Kidney (tissue), 14 donors: ENCODE measurements around the gene CYRIA. TPM values are rescaled to one million over a fixed set of nuclear protein-coding genes. Genes with fewer than 3 reads are reported as not detected.

Experiments
- DNase-seq, 5 donors: peaks; one replicate each; pipeline ENCODE4 v3.0.0-alpha.2; 2013 to 2020
- FAIRE-seq: peaks from 2 replicates; lab custom pipeline; 2012; peaks lifted over from hg19 to GRCh38; lab: Jason Lieb, UNC
- H3K27ac ChIP-seq, 2 donors: one replicate each; pipeline ENCODE4 v1.7.0; 2013; ENCODE audit warnings: low read depth in 2 of 2, low read length in 2 of 2, inconsistent platforms in 1 of 2
- H3K27me3 ChIP-seq: one replicate; pipeline ENCODE4 v1.7.1; 2013; ENCODE audit warnings: low read length, inconsistent platforms; ENCODE audit not compliant: control insufficient read depth, insufficient read depth
- H3K36me3 ChIP-seq, 3 donors: one replicate each; pipeline versions ENCODE4 v1.7.0 to v1.7.1; 2013; ENCODE audit warnings: low read length in 3 of 3, control low read depth in 1 of 3, inconsistent platforms in 1 of 3; ENCODE audit not compliant: insufficient read depth in 3 of 3, control insufficient read depth in 2 of 3
- H3K4me1 ChIP-seq, 3 donors: one replicate each; pipeline versions ENCODE4 v1.7.0 to v1.7.1; 2013; ENCODE audit warnings: low read length in 3 of 3, inconsistent platforms in 1 of 3, low read depth in 1 of 3; ENCODE audit not compliant: control insufficient read depth in 2 of 3, insufficient read depth in 2 of 3
- H3K4me3 ChIP-seq, 3 donors: one replicate each; pipeline versions ENCODE4 v1.7.0 to v1.8.1; 2013; ENCODE audit warnings: low read length in 3 of 3, control low read depth in 1 of 3, inconsistent platforms in 1 of 3
- H3K9ac ChIP-seq, 3 donors: one replicate each; pipeline versions ENCODE4 v1.7.0 to v1.7.1; 2013; ENCODE audit warnings: low read length in 3 of 3, control low read depth in 1 of 3, inconsistent platforms in 1 of 3
- H3K9me3 ChIP-seq, 3 donors: one replicate each; pipeline versions ENCODE4 v1.7.0 to v1.7.1; 2013; ENCODE audit warnings: low read length in 3 of 3, control low read depth in 1 of 3, inconsistent platforms in 1 of 3; ENCODE audit not compliant: control insufficient read depth in 2 of 3, insufficient read depth in 1 of 3
- CTCF ChIP-seq: IDR thresholded peaks from 3 replicates; pipeline ENCODE4 v1.5.1; 2012; ENCODE audit warnings: mild to moderate bottlenecking, moderate library complexity, borderline replicate concordance; ENCODE audit not compliant: insufficient read depth; ENCODE audit errors: extremely low read depth
- intact Hi-C: fragments of 100-400 bp; cut with DNase I; formaldehyde crosslinking; loops from one replicate; pipeline ENCODE4 v1.11.1; 2022
- polyA plus RNA-seq: library from polyadenylated mRNA; stranded (reverse); fragments of 350-450 nt; fragmentation: Illumina TruSeq; extraction: RNeasy Lipid Tissue Mini Kit (QIAGEN cat#74804); gene quantifications from one replicate; pipeline ENCODE4 v1.2.3, GENCODE V29; 2014; ENCODE audit warnings: low read depth, low replicate concordance; ENCODE audit not compliant: insufficient read depth
- total RNA-seq: library from RNA; stranded (reverse); fragmentation: NEBNext Ultra II Directional; extraction: Animal tissue kit (Norgen Biotek cat#: 25700); gene quantifications from one replicate; pipeline ENCODE4 v1.2.1, GENCODE V29; 2021
- donor health status: control.
- donor health status: control.
- donor health status: control.
- donor health status: control.
- donor health status: control.
- donor health status: DM: yes; HTN: yes; CAD: no.
- donor health status: Normal renal cell carcinoma (clear cell type).

Gene CYRIA
- total and polyA plus RNA-seq, 2 donors from 2014 or later, result 1.0 to 11.8 TPM

DNA sequence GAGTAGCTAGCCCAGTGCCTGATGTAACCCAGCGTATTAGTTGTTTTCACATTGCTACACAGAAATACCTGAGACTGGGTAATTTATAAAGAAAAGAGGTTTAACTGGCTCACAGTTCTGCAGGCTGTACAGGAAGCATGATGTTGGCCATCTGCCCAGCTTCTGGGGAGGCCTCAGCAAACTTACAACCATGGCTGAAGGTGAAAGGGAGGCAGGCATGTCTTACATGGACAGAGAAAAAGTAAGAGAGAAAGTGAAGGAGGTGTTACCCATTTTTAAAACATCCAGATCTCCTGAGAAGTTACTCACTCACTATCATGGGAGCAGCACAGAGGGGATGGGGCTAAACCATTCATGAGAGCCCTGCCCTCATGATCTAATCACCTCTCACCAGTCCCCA, 6.1 kb upstream of the CYRIA start:
- H3K9me3 ChIP-seq, result no peaks in the 10 kb centered on the region
- DNase-seq, result no peak
- H3K4me3 ChIP-seq, result no peak overlapping the region
- H3K9ac ChIP-seq, result no peak overlapping the region
- intact Hi-C loops, result no loop called here
- no peaks in the 10 kb centered on the region for H3K36me3 ChIP-seq
- FAIRE-seq, result no peak
- H3K4me1 ChIP-seq, result no peaks in the 10 kb centered on the region
- H3K27ac ChIP-seq, result no peak overlapping the region
- TF ChIP-seq CTCF, result no peak
- no peaks in the 10 kb centered on the region for H3K27me3 ChIP-seq

GRCh38 chr2:16669388-16669787, 3.8 kb upstream of the CYRIA start:
- H3K4me1 ChIP-seq, result peaks cover 0 to 5% (median 0%) of the 10 kb centered on the region in 3 donors
- H3K27ac ChIP-seq, result no peak overlapping the region
- DNase-seq (no peak), FAIRE-seq (no peak)
- intact Hi-C loops, result no loop called here
- no peak overlapping the region for H3K9ac ChIP-seq
- no peak overlapping the region for H3K4me3 ChIP-seq
- H3K9me3 ChIP-seq, result no peaks in the 10 kb centered on the region
- H3K27me3 ChIP-seq, result no peaks in the 10 kb centered on the region
- TF ChIP-seq CTCF, result no peak
- H3K36me3 ChIP-seq, result no peaks in the 10 kb centered on the region

DNA sequence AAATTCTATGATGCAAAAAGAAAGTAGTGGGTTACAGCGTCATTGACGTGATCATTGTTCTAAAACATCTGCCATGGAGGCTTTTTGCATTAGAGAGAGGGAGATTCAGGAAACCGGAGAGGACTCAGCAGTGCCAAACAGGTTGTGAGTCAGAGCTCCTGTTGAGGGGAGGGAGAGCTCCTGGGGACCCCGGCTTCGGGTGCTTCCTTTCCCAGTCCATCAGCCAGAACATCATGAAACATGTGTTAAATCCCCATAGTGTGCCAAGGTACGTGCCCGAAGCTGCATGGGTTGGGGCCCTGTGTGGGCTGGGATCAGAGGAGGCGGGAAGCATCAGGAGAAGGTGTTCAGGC, 791 bp upstream of the CYRIA start:
- FAIRE-seq (no peak), DNase-seq (peak in 1 of 5 donors; percentile 27)
- peaks cover 0 to 7% (median 0%) of the 10 kb centered on the region in 3 donors for H3K4me1 ChIP-seq
- no peak for TF ChIP-seq CTCF
- intact Hi-C loops, result no loop called here
- no peaks in the 10 kb centered on the region for H3K27me3 ChIP-seq
- peak overlapping the region in 1 of 3 donors; percentile 56 for H3K4me3 ChIP-seq
- H3K27ac ChIP-seq, result no peak overlapping the region
- H3K36me3 ChIP-seq, result no peaks in the 10 kb centered on the region
- no peaks in the 10 kb centered on the region for H3K9me3 ChIP-seq
- H3K9ac ChIP-seq, result no peak overlapping the region
